Skin epidermis (tissue), 12 donors: Measurements from ENCODE around the gene IFT122.
A peak's percentile ranks its signal among the peaks of the same experiment; 100 is the strongest.
"Not testable (repeated sequence)": the region's sequence is repeated elsewhere in the genome, so short reads cannot be mapped to it uniquely, and the experiment has no call there.

ENCODE experiments used
- H3K27ac ChIP-seq, 21 experiments: fragments of 200-600 bp; sonication (generic) in 11 of 21; one replicate each; pipeline ENCODE4 v1.5.0; 2020; ENCODE audit warnings: mild to moderate bottlenecking in 3 of 21, inconsistent platforms in 2 of 21, moderate library complexity in 2 of 21
- H3K4me3 ChIP-seq, 7 experiments: fragments of 200-600 bp; sonication (generic) in 2 of 7; one replicate each; pipeline ENCODE4 v1.5.0; 2020; ENCODE audit warnings: inconsistent platforms in 2 of 7, mild to moderate bottlenecking in 2 of 7, moderate library complexity in 1 of 7

IFT122 gene

DNA sequence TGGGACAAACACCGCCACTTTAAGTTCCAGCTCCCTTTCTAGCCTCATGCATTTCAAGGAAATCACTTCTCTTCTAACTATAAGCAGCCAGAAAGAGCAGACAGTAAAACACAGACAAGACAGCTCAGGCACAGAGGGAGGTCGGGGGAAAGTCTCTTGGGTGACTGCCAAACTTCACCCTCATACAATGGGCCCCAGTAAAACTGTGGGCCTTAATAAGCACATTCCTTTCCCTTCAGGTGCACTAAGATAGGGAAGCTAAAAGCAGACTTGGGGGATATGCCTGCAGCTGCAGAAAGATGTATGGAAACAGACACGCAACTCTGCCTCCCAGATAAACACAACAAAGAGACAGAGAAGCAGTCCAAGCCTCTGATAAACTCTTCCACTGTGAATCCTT lies 26.8 kb upstream of the IFT122 start:
- not testable (repeated sequence) for H3K4me3 ChIP-seq
- H3K27ac ChIP-seq = peak overlapping the region in 2 of 21 experiments; percentile 20 to 31

DNA sequence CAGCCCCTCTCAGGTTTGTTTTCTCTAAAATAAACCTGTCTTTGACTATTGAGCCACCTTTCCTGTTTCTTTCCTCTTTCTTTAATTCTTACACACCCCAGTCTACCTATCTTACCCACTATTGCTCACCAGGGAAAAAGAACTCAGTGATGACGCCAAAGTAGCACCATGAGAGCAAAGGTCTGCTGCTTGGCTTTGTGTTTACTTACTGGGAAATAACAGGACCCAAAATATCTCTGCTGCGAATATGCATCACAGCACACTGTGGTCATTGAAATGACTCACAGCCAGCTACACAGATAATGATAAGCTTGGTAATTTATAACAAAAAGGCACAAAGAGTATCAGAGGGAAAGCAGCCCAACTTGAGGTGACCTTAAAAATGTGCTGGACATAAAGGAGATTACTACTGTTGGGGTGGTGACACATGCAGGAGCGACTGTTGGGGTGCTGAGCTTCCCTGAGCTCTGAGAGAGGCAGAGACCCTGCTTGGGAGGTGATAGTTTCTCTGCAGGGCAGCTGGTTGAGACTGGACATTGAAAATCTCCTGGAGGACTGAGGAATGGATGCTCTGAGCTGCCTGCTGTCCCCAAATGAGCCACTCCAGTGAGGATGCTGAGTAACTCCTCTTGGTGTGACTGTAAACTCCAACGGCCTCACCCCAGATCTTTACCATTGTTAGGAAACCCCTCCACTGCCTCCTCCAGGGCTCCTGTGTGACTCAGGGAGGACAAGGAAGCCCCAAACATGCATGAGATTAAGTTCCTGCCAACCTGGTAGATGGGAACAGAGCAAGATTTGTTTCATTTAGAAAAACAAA lies 26.1 kb upstream of the IFT122 start:
- H3K4me3 ChIP-seq = no peak overlapping the region
- H3K27ac ChIP-seq = peak overlapping the region in 2 of 21 experiments; percentile 8 to 20

- Histone ChIP-seq H3K4me3 (no peak overlapping the region), H3K27ac (no peak overlapping the region)
These were observed 24.6 kb upstream of the IFT122 start for GRCh38 chr3:129415378-129415777.

DNA sequence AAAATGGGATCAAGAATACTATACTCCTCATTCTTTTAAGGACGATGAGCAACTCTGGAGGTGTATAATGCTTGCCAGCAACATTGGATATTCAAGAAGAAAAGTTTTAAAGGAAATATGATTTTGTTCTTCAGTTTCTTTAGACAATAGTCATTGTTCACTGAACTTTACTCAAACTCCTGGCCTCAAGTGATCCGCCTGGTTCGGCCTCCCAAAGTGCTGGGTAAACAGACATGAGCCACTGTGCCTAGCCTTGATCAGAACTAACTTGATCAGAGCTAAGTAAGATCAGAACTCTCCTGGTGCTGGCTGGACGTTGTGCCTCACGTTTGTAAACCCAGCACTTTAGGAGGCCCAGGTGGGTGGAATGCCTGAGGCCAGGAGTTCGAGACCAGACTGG lies 24.2 kb upstream of the IFT122 start:
- H3K4me3 ChIP-seq = no peak overlapping the region
- H3K27ac ChIP-seq = no peak overlapping the region

- no peak overlapping the region for H3K4me3 ChIP-seq
- H3K27ac ChIP-seq = no peak overlapping the region
These were observed 23.6 kb upstream of the IFT122 start for GRCh38 chr3:129416415-129416814.

- H3K4me3 ChIP-seq = no peak overlapping the region
- H3K27ac ChIP-seq = no peak overlapping the region
These were observed 22.7 kb upstream of the IFT122 start for GRCh38 chr3:129417326-129417725.

DNA sequence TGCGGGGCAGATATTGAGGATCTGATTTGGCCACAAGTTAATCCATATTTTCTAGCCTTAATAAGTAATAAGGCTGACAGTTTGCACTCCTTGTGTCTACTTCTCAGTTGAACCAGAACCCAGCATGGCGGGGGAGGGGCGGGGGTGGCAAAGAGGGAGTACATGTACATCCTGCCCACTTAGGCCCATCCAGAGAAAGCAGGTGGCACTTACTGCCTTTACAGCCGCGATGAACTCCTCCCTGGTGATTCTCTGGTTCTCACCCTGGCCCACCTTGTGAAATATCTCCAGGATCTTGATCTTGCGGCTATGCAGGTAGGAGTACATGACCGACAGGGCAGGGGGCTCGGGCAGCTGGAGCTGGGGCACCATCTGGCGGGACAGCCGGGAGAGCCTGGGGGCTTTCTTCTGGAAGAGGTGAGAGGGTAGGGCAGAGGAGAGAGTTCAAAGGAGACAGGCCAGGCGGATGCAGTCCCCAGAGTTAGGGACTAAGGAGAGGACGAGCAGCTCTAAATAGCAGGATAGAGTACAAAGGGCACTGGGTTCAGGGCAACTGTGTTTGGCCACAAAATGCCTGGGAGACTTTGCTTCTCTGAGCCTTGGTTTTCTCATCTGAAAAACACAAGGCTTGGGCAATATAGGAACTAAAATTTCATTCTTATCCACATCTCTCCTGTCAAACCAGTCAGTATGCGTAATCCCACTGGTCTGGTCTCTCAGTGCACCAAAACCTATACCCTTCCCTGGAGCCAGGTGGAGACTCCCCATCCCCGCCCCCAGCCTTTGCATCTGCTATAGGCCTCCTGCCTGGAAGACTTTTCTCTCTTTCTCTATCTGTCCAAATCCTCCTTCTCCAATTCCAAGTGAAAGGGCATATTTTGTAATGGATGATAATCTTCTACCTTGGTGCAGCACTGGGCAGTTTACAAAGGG lies 21.7 kb upstream of the IFT122 start:
- Histone ChIP-seq H3K27ac (no peak overlapping the region), H3K4me3 (no peak overlapping the region)

DNA sequence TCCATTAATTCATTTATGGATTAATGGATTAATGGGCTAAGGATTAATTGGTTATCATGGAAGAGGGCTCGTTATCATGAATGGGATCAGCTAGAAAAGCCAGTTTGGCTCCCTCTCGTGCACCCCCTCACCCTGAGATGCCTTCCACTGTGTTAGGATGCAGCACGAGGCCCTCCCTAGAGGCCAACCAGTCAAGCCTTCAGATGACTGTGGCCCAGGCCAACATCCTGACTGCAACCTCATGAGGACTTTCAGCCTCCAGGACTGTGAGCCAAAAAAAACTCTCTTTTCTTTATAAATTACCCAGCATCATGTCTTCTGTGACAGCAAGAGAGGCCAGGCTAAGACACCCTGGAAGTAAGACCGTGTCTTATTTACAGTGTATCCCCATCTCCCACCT lies 20.5 kb upstream of the IFT122 start:
- no peak overlapping the region for H3K27ac ChIP-seq
- H3K4me3 ChIP-seq = no peak overlapping the region

GRCh38 chr3:129421236-129421883 lies 18.7 kb upstream of the IFT122 start:
- H3K4me3 ChIP-seq = no peak overlapping the region
- H3K27ac ChIP-seq = no peak overlapping the region

GRCh38 chr3:129421988-129422745 lies 17.9 kb upstream of the IFT122 start:
- Histone ChIP-seq H3K4me3 (no peak overlapping the region), H3K27ac (no peak overlapping the region)

DNA sequence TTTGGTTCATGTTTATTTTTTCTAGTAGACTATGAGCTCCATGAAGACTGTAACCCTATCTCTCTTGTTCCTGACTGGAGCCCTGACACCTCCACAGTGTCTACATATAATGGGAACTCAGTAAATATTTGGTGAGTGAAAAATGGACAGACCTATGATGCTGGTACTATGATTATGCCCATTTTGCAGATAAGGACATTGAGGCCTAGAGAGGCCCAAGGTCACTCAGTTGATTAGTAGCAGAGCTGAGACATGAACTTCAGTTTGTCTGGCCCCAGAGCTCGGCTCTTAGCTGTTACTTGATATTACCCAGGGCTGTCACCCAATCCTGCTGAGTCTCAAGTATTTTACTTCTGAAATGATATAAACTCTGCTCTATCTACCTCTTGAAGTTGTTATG lies 17.1 kb upstream of the IFT122 start:
- H3K27ac ChIP-seq = no peak overlapping the region
- no peak overlapping the region for H3K4me3 ChIP-seq

DNA sequence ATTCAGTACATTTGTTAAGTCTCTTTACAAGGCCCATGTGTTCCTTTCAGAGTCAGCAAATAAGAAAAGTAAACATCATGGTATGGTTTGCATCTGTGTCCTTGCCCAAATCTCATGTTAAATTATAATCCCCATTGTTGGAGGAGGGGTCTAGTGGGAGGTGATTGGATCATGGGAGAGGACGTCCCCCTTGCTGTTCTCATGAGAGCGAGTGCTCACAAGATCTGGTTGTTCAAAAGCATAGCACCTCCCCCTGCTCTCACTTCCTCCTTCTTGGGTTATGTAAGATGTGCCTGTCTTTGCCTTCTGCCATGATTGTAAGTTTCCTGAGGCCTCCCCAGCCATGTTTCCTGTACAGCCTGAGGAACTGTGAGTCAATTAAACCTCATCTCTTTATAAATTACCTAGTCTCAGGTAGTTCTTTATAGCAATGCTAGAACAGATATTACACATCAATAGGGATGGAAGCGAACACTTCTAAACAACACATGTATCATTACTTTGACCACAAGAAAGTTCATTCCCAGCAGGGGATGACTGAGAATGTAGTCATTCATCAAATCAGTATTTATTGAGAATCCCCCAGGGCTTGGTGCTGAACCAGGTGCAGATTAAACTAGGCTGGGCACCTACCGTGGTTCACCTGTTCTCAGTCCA lies 15.7 kb upstream of the IFT122 start:
- Histone ChIP-seq H3K27ac (no peak overlapping the region), H3K4me3 (no peak overlapping the region)

- H3K27ac ChIP-seq = no peak overlapping the region
- H3K4me3 ChIP-seq = no peak overlapping the region
These were observed 14.8 kb upstream of the IFT122 start for GRCh38 chr3:129425213-129425612.

DNA sequence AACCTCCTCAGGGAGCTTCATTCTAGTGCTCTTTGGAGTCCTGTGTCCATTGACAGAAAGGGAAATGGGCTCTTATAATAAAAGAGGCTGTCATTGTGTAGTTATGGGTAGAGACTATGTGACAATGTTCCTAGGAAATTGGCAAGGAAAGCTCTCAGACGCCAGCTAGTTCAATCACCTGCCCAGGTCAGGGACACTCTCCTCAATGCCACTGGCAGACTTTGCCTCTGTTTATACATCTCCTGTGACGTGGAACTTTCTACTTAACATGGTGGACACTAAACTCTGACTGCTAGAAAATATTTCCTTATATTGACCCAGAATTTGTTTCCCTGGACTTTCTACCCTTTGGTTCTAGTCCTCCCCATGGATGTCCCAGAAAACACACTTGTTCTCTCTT lies 14.4 kb upstream of the IFT122 start:
- Histone ChIP-seq H3K4me3 (no peak overlapping the region), H3K27ac (no peak overlapping the region)

- peak overlapping the region in 1 of 21 experiments; percentile 29 for H3K27ac ChIP-seq
- H3K4me3 ChIP-seq = peak overlapping the region; percentile 23 to 51 (median 40)
These were observed 12.0 kb upstream of the IFT122 start for GRCh38 chr3:129428007-129428375.

- H3K27ac ChIP-seq = peak within 1 kb of the TSS in 10 of 21 experiments; percentile 1 to 74 (median 22)
- H3K4me3 ChIP-seq = peak within 1 kb of the TSS; percentile 23 to 51 (median 40)
These were observed 11.5 kb upstream of the IFT122 start, which contains the start of gene EFCAB12 for GRCh38 chr3:129428376-129429079. TSS of gene EFCAB12 (minus strand) at chr3:129428636. CDS start at chr3:129428488, 148 bp downstream.

DNA sequence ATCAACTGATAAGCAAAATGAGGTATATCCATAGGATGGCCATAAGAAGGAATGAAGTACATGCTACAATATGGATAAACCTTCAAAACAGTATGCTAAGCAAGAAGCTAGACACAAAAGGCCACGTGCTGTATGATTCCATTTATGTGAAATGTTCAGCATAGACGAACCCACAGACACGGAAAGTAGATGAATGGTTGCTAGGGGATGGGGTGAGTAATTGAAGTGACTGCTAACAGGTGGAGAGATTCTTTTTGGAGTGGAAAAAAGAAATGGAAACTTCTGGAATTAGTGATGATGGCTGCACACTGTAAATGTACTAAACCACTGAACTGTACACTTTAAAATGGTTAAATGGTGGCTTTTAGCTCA lies 11.0 kb upstream of the IFT122 start:
- Histone ChIP-seq H3K27ac (peak overlapping the region in 9 of 21 experiments; percentile 1 to 74 (median 15)), H3K4me3 (peak overlapping the region in 2 of 7 experiments; percentile 40 to 51)

- Histone ChIP-seq H3K27ac (no peak overlapping the region), H3K4me3 (no peak overlapping the region)
These were observed 10.4 kb upstream of the IFT122 start for GRCh38 chr3:129429602-129430001.
